Measurements from ENCODE around the gene TC2N.

TC2N gene

GRCh38 chr14:91737619-91738018 is 129.7 kb downstream of the TC2N start:
- no peak for DNase-seq (ENCODE audit: low spot score)
- TF ChIP-seq CTCF (IDR thresholded peaks at IDR 0.05; ENCODE audit: extremely low read depth, missing control alignments): no peak

GRCh38 chr14:91732859-91733477 is 134.4 kb downstream of the TC2N start:
- no peak for DNase-seq (ENCODE audit: low spot score)

GRCh38 chr14:91732439-91732838 is 134.9 kb downstream of the TC2N start:
- DNase-seq (ENCODE audit: low spot score): no peak
- no peak for TF ChIP-seq CTCF (IDR thresholded peaks at IDR 0.05; ENCODE audit: extremely low read depth, missing control alignments)

More at GRCh38 chr14:91732859-91733477, 134.4 kb downstream of the TC2N start:
- no peak for TF ChIP-seq CTCF (IDR thresholded peaks at IDR 0.05; ENCODE audit: extremely low read depth, missing control alignments)

- TF ChIP-seq CTCF (IDR thresholded peaks at IDR 0.05; ENCODE audit: extremely low read depth, missing control alignments): no peak
- no peak for DNase-seq (ENCODE audit: low spot score)
Observed at GRCh38 chr14:91731986-91732385, 135.3 kb downstream of the TC2N start, which contains the start of gene CATSPERB. Gene CATSPERB, minus strand, starts transcription at chr14:91732086. Its CDS starts 2,607 bp downstream, at chr14:91729479.

GRCh38 chr14:91731018-91731417 is 136.3 kb downstream of the TC2N start:
- DNase-seq (ENCODE audit: low spot score): no peak
- TF ChIP-seq CTCF (IDR thresholded peaks at IDR 0.05; ENCODE audit: extremely low read depth, missing control alignments): no peak

- no peak for DNase-seq (ENCODE audit: low spot score)
- no peak for TF ChIP-seq CTCF (IDR thresholded peaks at IDR 0.05; ENCODE audit: extremely low read depth, missing control alignments)
Observed at GRCh38 chr14:91729756-91730155, 137.6 kb downstream of the TC2N start.

Data from GM20000 (cell line).